GM19240 (cell line): Measurements from ENCODE around the gene CENPF.
"Not testable (repeated sequence)": the region's sequence is repeated elsewhere in the genome, so short reads cannot be mapped to it uniquely, and the experiment has no call there.

Source experiments
- DNase-seq: peaks from one replicate; pipeline ENCODE4 v3.0.0; 2011; ENCODE audit warnings: low spot score; ENCODE audit not compliant: insufficient read length

CENPF gene

GRCh38 chr1:214583824-214584554 lies 19.0 kb upstream of the CENPF start:
- no peak for DNase-seq

GRCh38 chr1:214584805-214585766 lies 17.9 kb upstream of the CENPF start:
- no peak for DNase-seq

- DNase-seq: no peak
Measured at GRCh38 chr1:214586621-214587020, 16.4 kb upstream of the CENPF start.

GRCh38 chr1:214587165-214587564 lies 15.8 kb upstream of the CENPF start:
- no peak for DNase-seq

- DNase-seq: no peak
Measured at GRCh38 chr1:214588963-214589597, 13.9 kb upstream of the CENPF start.

GRCh38 chr1:214590696-214591095 lies 12.3 kb upstream of the CENPF start:
- DNase-seq: no peak

GRCh38 chr1:214591918-214592317 lies 11.1 kb upstream of the CENPF start:
- not testable (repeated sequence) for DNase-seq

- DNase-seq: no peak
Measured at GRCh38 chr1:214593158-214593557, 9.8 kb upstream of the CENPF start.

GRCh38 chr1:214603819-214604252 lies 841 bp downstream of the CENPF start:
- no peak for DNase-seq

GRCh38 chr1:214604523-214604922 lies 1.5 kb downstream of the CENPF start:
- DNase-seq: no peak

- DNase-seq: not testable (repeated sequence)
Measured at GRCh38 chr1:214605484-214605883, 2.5 kb downstream of the CENPF start.

- not testable (repeated sequence) for DNase-seq
Measured at GRCh38 chr1:214605933-214606925, 3.2 kb downstream of the CENPF start.

GRCh38 chr1:214607492-214608215 lies 4.7 kb downstream of the CENPF start:
- not testable (repeated sequence) for DNase-seq

- DNase-seq: not testable (repeated sequence)
Measured at GRCh38 chr1:214608216-214608783, 5.3 kb downstream of the CENPF start.

GRCh38 chr1:214608817-214609216 lies 5.8 kb downstream of the CENPF start:
- not testable (repeated sequence) for DNase-seq

GRCh38 chr1:214609692-214610091 lies 6.7 kb downstream of the CENPF start:
- DNase-seq: no peak

- not testable (repeated sequence) for DNase-seq
Measured at GRCh38 chr1:214610136-214610535, 7.1 kb downstream of the CENPF start.

GRCh38 chr1:214615109-214615508 lies 12.1 kb downstream of the CENPF start:
- DNase-seq: no peak

- DNase-seq: no peak
Measured at GRCh38 chr1:214615871-214616270, 12.9 kb downstream of the CENPF start.
